ENCODE results near the gene AGAP1. TPM values are rescaled to one million over a fixed set of nuclear protein-coding genes. Genes with fewer than 3 reads are reported as not detected.
"Not testable (repeated sequence)": the region's sequence is repeated elsewhere in the genome, so short reads cannot be mapped to it uniquely, and the experiment has no call there.

Gene AGAP1
- total and polyA plus RNA-seq, 2 donors = 1.7 to 3.0 TPM

GRCh38 chr2:235598532-235599531 is 105.0 kb downstream of the AGAP1 start:
- no peak for DNase-seq (ENCODE audit: low read depth in 6 of 9, low spot score in 9 of 9)
- H3K27me3 ChIP-seq (ENCODE audit: control insufficient read depth in 2 of 2, insufficient read depth in 1 of 2, low read length in 1 of 2) = no peaks in the 10 kb centered on the region
- H3K4me3 ChIP-seq (ENCODE audit: low read length in 2 of 2) = no peak overlapping the region
- H3K4me1 ChIP-seq (ENCODE audit: control insufficient read depth in 2 of 2, insufficient read depth in 2 of 2, low read length in 2 of 2) = no peaks in the 10 kb centered on the region
- no peaks in the 10 kb centered on the region for H3K36me3 ChIP-seq (ENCODE audit: control insufficient read depth in 2 of 2, insufficient read depth in 2 of 2, low read length in 1 of 2)
- no peak overlapping the region for H3K27ac ChIP-seq (ENCODE audit: low read depth in 1 of 2, low read length in 1 of 2)
- no peaks in the 10 kb centered on the region for H3K9me3 ChIP-seq (ENCODE audit: control insufficient read depth in 2 of 2, insufficient read depth in 1 of 2, low read length in 1 of 2)
- WGBS = 91% methylated on average over 20 of the region's 20 CpGs

GRCh38 chr2:235599596-235600338 is 105.9 kb downstream of the AGAP1 start:
- no peaks in the 10 kb centered on the region for H3K27me3 ChIP-seq (ENCODE audit: control insufficient read depth in 2 of 2, insufficient read depth in 1 of 2, low read length in 1 of 2)
- WGBS = 88% methylated on average over 16 of the region's 16 CpGs
- no peak for DNase-seq (ENCODE audit: low read depth in 6 of 9, low spot score in 9 of 9)
- H3K36me3 ChIP-seq (ENCODE audit: control insufficient read depth in 2 of 2, insufficient read depth in 2 of 2, low read length in 1 of 2) = no peaks in the 10 kb centered on the region
- H3K9me3 ChIP-seq (ENCODE audit: control insufficient read depth in 2 of 2, insufficient read depth in 1 of 2, low read length in 1 of 2) = no peaks in the 10 kb centered on the region
- H3K4me3 ChIP-seq (ENCODE audit: low read length in 2 of 2) = no peak overlapping the region
- H3K4me1 ChIP-seq (ENCODE audit: control insufficient read depth in 2 of 2, insufficient read depth in 2 of 2, low read length in 2 of 2) = no peaks in the 10 kb centered on the region
- no peak overlapping the region for H3K27ac ChIP-seq (ENCODE audit: low read depth in 1 of 2, low read length in 1 of 2)

- no peak overlapping the region for H3K27ac ChIP-seq (ENCODE audit: low read depth in 1 of 2, low read length in 1 of 2)
- H3K27me3 ChIP-seq (ENCODE audit: control insufficient read depth in 2 of 2, insufficient read depth in 1 of 2, low read length in 1 of 2) = no peaks in the 10 kb centered on the region
- no peak overlapping the region for H3K4me3 ChIP-seq (ENCODE audit: low read length in 2 of 2)
- 92% methylated on average over 4 of the region's 4 CpGs for WGBS
- no peaks in the 10 kb centered on the region for H3K9me3 ChIP-seq (ENCODE audit: control insufficient read depth in 2 of 2, insufficient read depth in 1 of 2, low read length in 1 of 2)
- H3K36me3 ChIP-seq (ENCODE audit: control insufficient read depth in 2 of 2, insufficient read depth in 2 of 2, low read length in 1 of 2) = no peaks in the 10 kb centered on the region
- DNase-seq (ENCODE audit: low read depth in 6 of 9, low spot score in 9 of 9) = no peak
- H3K4me1 ChIP-seq (ENCODE audit: control insufficient read depth in 2 of 2, insufficient read depth in 2 of 2, low read length in 2 of 2) = no peaks in the 10 kb centered on the region
Observed at GRCh38 chr2:235600406-235600805, 106.6 kb downstream of the AGAP1 start.

GRCh38 chr2:235600926-235601325 is 107.1 kb downstream of the AGAP1 start:
- no peak overlapping the region for H3K27ac ChIP-seq (ENCODE audit: low read depth in 1 of 2, low read length in 1 of 2)
- no peaks in the 10 kb centered on the region for H3K27me3 ChIP-seq (ENCODE audit: control insufficient read depth in 2 of 2, insufficient read depth in 1 of 2, low read length in 1 of 2)
- 83% methylated on average over 5 of the region's 5 CpGs for WGBS
- no peaks in the 10 kb centered on the region for H3K9me3 ChIP-seq (ENCODE audit: control insufficient read depth in 2 of 2, insufficient read depth in 1 of 2, low read length in 1 of 2)
- no peak for DNase-seq (ENCODE audit: low read depth in 6 of 9, low spot score in 9 of 9)
- H3K36me3 ChIP-seq (ENCODE audit: control insufficient read depth in 2 of 2, insufficient read depth in 2 of 2, low read length in 1 of 2) = no peaks in the 10 kb centered on the region
- H3K4me1 ChIP-seq (ENCODE audit: control insufficient read depth in 2 of 2, insufficient read depth in 2 of 2, low read length in 2 of 2) = no peaks in the 10 kb centered on the region
- no peak overlapping the region for H3K4me3 ChIP-seq (ENCODE audit: low read length in 2 of 2)

GRCh38 chr2:235601960-235602704 is 108.3 kb downstream of the AGAP1 start:
- no peak for DNase-seq (ENCODE audit: low read depth in 6 of 9, low spot score in 9 of 9)
- Histone ChIP-seq H3K27ac (ENCODE audit: low read depth in 1 of 2, low read length in 1 of 2) (no peak overlapping the region), H3K4me1 (ENCODE audit: control insufficient read depth in 2 of 2, insufficient read depth in 2 of 2, low read length in 2 of 2) (no peaks in the 10 kb centered on the region), H3K36me3 (ENCODE audit: control insufficient read depth in 2 of 2, insufficient read depth in 2 of 2, low read length in 1 of 2) (no peaks in the 10 kb centered on the region), H3K4me3 (ENCODE audit: low read length in 2 of 2) (no peak overlapping the region), H3K27me3 (ENCODE audit: control insufficient read depth in 2 of 2, insufficient read depth in 1 of 2, low read length in 1 of 2) (no peaks in the 10 kb centered on the region), H3K9me3 (ENCODE audit: control insufficient read depth in 2 of 2, insufficient read depth in 1 of 2, low read length in 1 of 2) (no peaks in the 10 kb centered on the region)
- WGBS = 90% methylated on average over 12 of the region's 12 CpGs

- H3K4me3 ChIP-seq (ENCODE audit: low read length in 2 of 2); H3K27ac ChIP-seq (ENCODE audit: low read depth in 1 of 2, low read length in 1 of 2); H3K27me3 ChIP-seq (ENCODE audit: control insufficient read depth in 2 of 2, insufficient read depth in 1 of 2, low read length in 1 of 2); H3K36me3 ChIP-seq (ENCODE audit: control insufficient read depth in 2 of 2, insufficient read depth in 2 of 2, low read length in 1 of 2); H3K4me1 ChIP-seq (ENCODE audit: control insufficient read depth in 2 of 2, insufficient read depth in 2 of 2, low read length in 2 of 2); H3K9me3 ChIP-seq (ENCODE audit: control insufficient read depth in 2 of 2, insufficient read depth in 1 of 2, low read length in 1 of 2); DNase-seq (ENCODE audit: low read depth in 6 of 9, low spot score in 9 of 9): not testable (repeated sequence)
- 95% methylated on average over 7 of the region's 7 CpGs for WGBS
Observed at GRCh38 chr2:235602971-235603370, 109.1 kb downstream of the AGAP1 start.

- 91% methylated on average over 8 of the region's 8 CpGs for WGBS
- no peaks in the 10 kb centered on the region for H3K4me1 ChIP-seq (ENCODE audit: control insufficient read depth in 2 of 2, insufficient read depth in 2 of 2, low read length in 2 of 2)
- H3K4me3 ChIP-seq (ENCODE audit: low read length in 2 of 2) = no peak overlapping the region
- H3K27ac ChIP-seq (ENCODE audit: low read depth in 1 of 2, low read length in 1 of 2) = no peak overlapping the region
- no peak for DNase-seq (ENCODE audit: low read depth in 6 of 9, low spot score in 9 of 9)
- H3K36me3 ChIP-seq (ENCODE audit: control insufficient read depth in 2 of 2, insufficient read depth in 2 of 2, low read length in 1 of 2) = no peaks in the 10 kb centered on the region
- H3K27me3 ChIP-seq (ENCODE audit: control insufficient read depth in 2 of 2, insufficient read depth in 1 of 2, low read length in 1 of 2) = no peaks in the 10 kb centered on the region
- no peaks in the 10 kb centered on the region for H3K9me3 ChIP-seq (ENCODE audit: control insufficient read depth in 2 of 2, insufficient read depth in 1 of 2, low read length in 1 of 2)
Observed at GRCh38 chr2:235603659-235604058, 109.8 kb downstream of the AGAP1 start.

GRCh38 chr2:235605312-235606003 is 111.6 kb downstream of the AGAP1 start:
- no peaks in the 10 kb centered on the region for H3K36me3 ChIP-seq (ENCODE audit: control insufficient read depth in 2 of 2, insufficient read depth in 2 of 2, low read length in 1 of 2)
- no peaks in the 10 kb centered on the region for H3K9me3 ChIP-seq (ENCODE audit: control insufficient read depth in 2 of 2, insufficient read depth in 1 of 2, low read length in 1 of 2)
- no peaks in the 10 kb centered on the region for H3K4me1 ChIP-seq (ENCODE audit: control insufficient read depth in 2 of 2, insufficient read depth in 2 of 2, low read length in 2 of 2)
- H3K27ac ChIP-seq (ENCODE audit: low read depth in 1 of 2, low read length in 1 of 2) = no peak overlapping the region
- no peak overlapping the region for H3K4me3 ChIP-seq (ENCODE audit: low read length in 2 of 2)
- DNase-seq (ENCODE audit: low read depth in 6 of 9, low spot score in 9 of 9) = peak in 3 of 9 donors; percentile 15 to 29 (median 20)
- H3K27me3 ChIP-seq (ENCODE audit: control insufficient read depth in 2 of 2, insufficient read depth in 1 of 2, low read length in 1 of 2) = no peaks in the 10 kb centered on the region
- 56% methylated on average over 22 of the region's 22 CpGs for WGBS
